KMS-11 (cell line): ENCODE data around the gene MAP3K7CL.

Experiments used
- H2AFZ ChIP-seq: fragments of 200-600 bp; sonication (generic); 2 replicates; pipeline ENCODE4 v1.6.1; 2016; ENCODE audit warnings: antibody characterized with exemption, mixed run types, low read depth
- H3K27ac ChIP-seq: fragments of 200-600 bp; sonication (generic); 2 replicates; pipeline ENCODE4 v1.6.1; 2016; ENCODE audit warnings: mild to moderate bottlenecking, mixed run types
- H3K27me3 ChIP-seq: fragments of 200-600 bp; sonication (generic); 2 replicates; pipeline ENCODE4 v1.6.1; 2017; ENCODE audit warnings: mild to moderate bottlenecking, low read depth, mixed run types, moderate library complexity; ENCODE audit not compliant: insufficient read depth
- H3K36me3 ChIP-seq: fragments of 200-600 bp; sonication (generic); 2 replicates; pipeline ENCODE4 v1.6.1; 2017; ENCODE audit warnings: mild to moderate bottlenecking, mixed run types; ENCODE audit not compliant: insufficient read depth
- H3K4me1 ChIP-seq: fragments of 200-600 bp; sonication (generic); 2 replicates; pipeline ENCODE4 v1.6.1; 2016; ENCODE audit warnings: mild to moderate bottlenecking, low read depth, mixed run types; ENCODE audit not compliant: poor library complexity, severe bottlenecking
- H3K4me2 ChIP-seq: fragments of 200-600 bp; sonication (generic); 2 replicates; pipeline ENCODE4 v1.7.0; 2016; ENCODE audit warnings: mild to moderate bottlenecking, mixed run types
- H3K4me3 ChIP-seq: fragments of 200-600 bp; sonication (generic); IDR thresholded peaks from 2 replicates; pipeline ENCODE4 v1.6.1; 2017; ENCODE audit warnings: low read depth, low read length, mixed read lengths; ENCODE audit not compliant: insufficient read depth
- H3K79me2 ChIP-seq: fragments of 200-600 bp; sonication (generic); 2 replicates; pipeline ENCODE4 v1.6.1; 2016; ENCODE audit warnings: low read depth, mixed run types; ENCODE audit not compliant: insufficient read depth
- H3K9ac ChIP-seq: fragments of 200-600 bp; sonication (generic); 2 replicates; pipeline ENCODE4 v1.6.1; 2016; ENCODE audit warnings: mild to moderate bottlenecking, mixed run types
- H4K20me1 ChIP-seq: fragments of 200-600 bp; sonication (generic); 2 replicates; pipeline ENCODE4 v1.6.1; 2016; ENCODE audit warnings: mild to moderate bottlenecking, mixed run types; ENCODE audit not compliant: insufficient read depth
- CTCF ChIP-seq: fragments of 200-600 bp; sonication (generic); conservative IDR thresholded peaks from 2 replicates; pipeline ENCODE4 v1.6.1; 2017; ENCODE audit warnings: low read depth, mild to moderate bottlenecking, antibody characterized with exemption, low read length, moderate library complexity, mixed read lengths

Gene MAP3K7CL

DNA sequence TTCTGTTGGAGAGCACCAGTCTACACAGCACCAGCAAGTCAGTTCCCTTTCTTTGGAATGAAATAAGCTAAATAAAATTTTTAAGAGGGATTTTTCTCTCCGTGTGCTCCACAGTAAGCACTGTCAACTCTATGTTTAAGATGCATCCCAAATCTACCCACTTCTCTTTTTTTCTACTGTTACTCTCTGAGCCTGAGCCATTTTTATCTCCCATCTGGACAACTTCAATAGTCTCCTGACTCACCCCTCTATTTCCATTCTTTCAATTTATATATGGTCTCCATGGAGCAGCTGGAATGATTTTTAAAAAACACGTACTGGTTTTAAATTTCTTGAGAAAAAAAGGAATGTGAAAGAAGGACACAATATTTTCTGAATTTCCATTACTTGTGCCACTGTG lies 32.3 kb upstream of the MAP3K7CL start:
- Histone ChIP-seq H3K4me1 (peaks cover 6% of the 10 kb centered on the region), H3K9ac (no peak overlapping the region), H3K79me2 (no peaks in the 10 kb centered on the region), H2AFZ (no peak overlapping the region), H3K4me3 (no peak overlapping the region), H3K4me2 (no peak overlapping the region), H4K20me1 (no peaks in the 10 kb centered on the region), H3K27ac (no peak overlapping the region), H3K27me3 (no peaks in the 10 kb centered on the region), H3K36me3 (no peaks in the 10 kb centered on the region)
- TF ChIP-seq CTCF: no peak

- no peaks in the 10 kb centered on the region for H3K36me3 ChIP-seq
- TF ChIP-seq CTCF: no peak
- H3K4me2 ChIP-seq: no peak overlapping the region
- no peaks in the 10 kb centered on the region for H3K27me3 ChIP-seq
- no peak overlapping the region for H3K9ac ChIP-seq
- no peaks in the 10 kb centered on the region for H3K79me2 ChIP-seq
- no peaks in the 10 kb centered on the region for H4K20me1 ChIP-seq
- H3K27ac ChIP-seq: no peak overlapping the region
- no peak overlapping the region for H3K4me3 ChIP-seq
- peaks cover 17% of the 10 kb centered on the region for H3K4me1 ChIP-seq
- no peak overlapping the region for H2AFZ ChIP-seq
These were observed 27.6 kb upstream of the MAP3K7CL start for GRCh38 chr21:29102791-29103257.

DNA sequence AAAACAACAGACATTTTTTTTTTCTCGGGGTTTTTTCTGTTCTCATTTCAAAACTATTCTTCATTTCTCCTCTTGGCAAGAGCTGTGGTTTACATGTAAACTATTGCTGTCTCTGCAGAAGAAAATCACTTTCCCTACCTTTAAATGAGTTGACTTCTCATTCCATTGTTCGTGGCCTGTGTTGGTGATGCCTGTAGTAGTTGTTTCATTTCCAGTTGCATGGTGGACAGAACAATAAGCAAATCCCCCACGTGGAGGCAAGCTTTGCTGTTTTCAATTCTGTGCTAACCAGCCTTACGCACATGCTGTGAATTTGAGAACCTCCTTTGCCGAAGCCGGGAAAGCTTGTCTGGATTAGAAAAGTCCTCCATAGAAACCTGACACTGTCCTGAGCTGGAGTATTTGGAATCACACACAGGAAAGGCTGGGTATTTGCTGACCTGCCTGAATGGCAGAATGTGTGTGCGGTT lies 26.2 kb upstream of the MAP3K7CL start:
- no peak overlapping the region for H3K9ac ChIP-seq
- H3K4me3 ChIP-seq: no peak overlapping the region
- no peaks in the 10 kb centered on the region for H4K20me1 ChIP-seq
- H3K4me2 ChIP-seq: peak overlapping the region; percentile 23; the same call in 1 of the 2 replicates
- no peak for TF ChIP-seq CTCF
- no peaks in the 10 kb centered on the region for H3K27me3 ChIP-seq
- no peaks in the 10 kb centered on the region for H3K79me2 ChIP-seq
- H3K36me3 ChIP-seq: no peaks in the 10 kb centered on the region
- peaks cover 17% of the 10 kb centered on the region for H3K4me1 ChIP-seq
- peak overlapping the region; percentile 25 for H3K27ac ChIP-seq
- no peak overlapping the region for H2AFZ ChIP-seq

GRCh38 chr21:29105218-29105617 lies 25.2 kb upstream of the MAP3K7CL start:
- no peak overlapping the region for H3K27ac ChIP-seq
- H3K79me2 ChIP-seq: no peaks in the 10 kb centered on the region
- no peak for TF ChIP-seq CTCF
- no peaks in the 10 kb centered on the region for H4K20me1 ChIP-seq
- no peak overlapping the region for H3K4me3 ChIP-seq
- no peak overlapping the region for H3K4me2 ChIP-seq
- no peaks in the 10 kb centered on the region for H3K36me3 ChIP-seq
- no peak overlapping the region for H2AFZ ChIP-seq
- H3K9ac ChIP-seq: no peak overlapping the region
- no peaks in the 10 kb centered on the region for H3K27me3 ChIP-seq
- H3K4me1 ChIP-seq: peaks cover 17% of the 10 kb centered on the region
